HG02610 (cell line): ENCODE measurements around the gene BBOF1.
"Not testable (repeated sequence)": the region's sequence is repeated elsewhere in the genome, so short reads cannot be mapped to it uniquely, and the experiment has no call there.

Experiments used
- ATAC-seq: cut with Tn5 transposase; IDR thresholded peaks from one replicate; pipeline ENCODE4 v1.9.1; 2021; ENCODE audit warnings: mild to moderate bottlenecking, moderate library complexity; ENCODE audit not compliant: unreplicated experiment

BBOF1 gene

GRCh38 chr14:74085828-74086227 lies 66.7 kb downstream of the BBOF1 start:
- peak; percentile 27 for ATAC-seq

- no peak for ATAC-seq
Measured at GRCh38 chr14:74089251-74090020, 70.3 kb downstream of the BBOF1 start.

- ATAC-seq: no peak
Measured at GRCh38 chr14:74105381-74105780, 86.2 kb downstream of the BBOF1 start.

- ATAC-seq: no peak
Measured at GRCh38 chr14:74109369-74109768, 90.2 kb downstream of the BBOF1 start.

- ATAC-seq: not testable (repeated sequence)
Measured at GRCh38 chr14:74111395-74112216, 92.5 kb downstream of the BBOF1 start.
